ENCODE results near the gene ACTN3.

Gene ACTN3

GRCh38 chr11:66548041-66548440, 1.3 kb downstream of the ACTN3 start:
- TF ChIP-seq SIN3A (IDR thresholded peaks at IDR 0.05; ENCODE audit: borderline replicate concordance, insufficient read depth, low read length) (no peak), TAF1 (IDR thresholded peaks at IDR 0.05; ENCODE audit: borderline replicate concordance, insufficient read depth, low read length) (no peak), FOXP2 (optimal IDR thresholded peaks at IDR 0.05; ENCODE audit: borderline replicate concordance, extremely low read depth, extremely low read length, insufficient read depth) (no peak), POLR2AphosphoS5 (IDR thresholded peaks at IDR 0.05; ENCODE audit: low read depth, low read length) (no peak)
- TF ChIP-seq, protein P1, sequence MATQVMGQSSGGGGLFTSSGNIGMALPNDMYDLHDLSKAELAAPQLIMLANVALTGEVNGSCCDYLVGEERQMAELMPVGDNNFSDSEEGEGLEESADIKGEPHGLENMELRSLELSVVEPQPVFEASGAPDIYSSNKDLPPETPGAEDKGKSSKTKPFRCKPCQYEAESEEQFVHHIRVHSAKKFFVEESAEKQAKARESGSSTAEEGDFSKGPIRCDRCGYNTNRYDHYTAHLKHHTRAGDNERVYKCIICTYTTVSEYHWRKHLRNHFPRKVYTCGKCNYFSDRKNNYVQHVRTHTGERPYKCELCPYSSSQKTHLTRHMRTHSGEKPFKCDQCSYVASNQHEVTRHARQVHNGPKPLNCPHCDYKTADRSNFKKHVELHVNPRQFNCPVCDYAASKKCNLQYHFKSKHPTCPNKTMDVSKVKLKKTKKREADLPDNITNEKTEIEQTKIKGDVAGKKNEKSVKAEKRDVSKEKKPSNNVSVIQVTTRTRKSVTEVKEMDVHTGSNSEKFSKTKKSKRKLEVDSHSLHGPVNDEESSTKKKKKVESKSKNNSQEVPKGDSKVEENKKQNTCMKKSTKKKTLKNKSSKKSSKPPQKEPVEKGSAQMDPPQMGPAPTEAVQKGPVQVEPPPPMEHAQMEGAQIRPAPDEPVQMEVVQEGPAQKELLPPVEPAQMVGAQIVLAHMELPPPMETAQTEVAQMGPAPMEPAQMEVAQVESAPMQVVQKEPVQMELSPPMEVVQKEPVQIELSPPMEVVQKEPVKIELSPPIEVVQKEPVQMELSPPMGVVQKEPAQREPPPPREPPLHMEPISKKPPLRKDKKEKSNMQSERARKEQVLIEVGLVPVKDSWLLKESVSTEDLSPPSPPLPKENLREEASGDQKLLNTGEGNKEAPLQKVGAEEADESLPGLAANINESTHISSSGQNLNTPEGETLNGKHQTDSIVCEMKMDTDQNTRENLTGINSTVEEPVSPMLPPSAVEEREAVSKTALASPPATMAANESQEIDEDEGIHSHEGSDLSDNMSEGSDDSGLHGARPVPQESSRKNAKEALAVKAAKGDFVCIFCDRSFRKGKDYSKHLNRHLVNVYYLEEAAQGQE (IDR thresholded peaks at IDR 0.05; ENCODE audit: insufficient read depth in 1 of 2, low read depth in 2 of 2, low read length in 2 of 2) = no peak

- no peak for TF ChIP-seq SIN3A (IDR thresholded peaks at IDR 0.05; ENCODE audit: borderline replicate concordance, insufficient read depth, low read length)
Observed at GRCh38 chr11:66548774-66549630, 2.3 kb downstream of the ACTN3 start.

- TF ChIP-seq POLR2AphosphoS5 (IDR thresholded peaks at IDR 0.05; ENCODE audit: low read depth, low read length) (no peak), TAF1 (IDR thresholded peaks at IDR 0.05; ENCODE audit: borderline replicate concordance, insufficient read depth, low read length) (no peak), FOXP2 (optimal IDR thresholded peaks at IDR 0.05; ENCODE audit: borderline replicate concordance, extremely low read depth, extremely low read length, insufficient read depth) (no peak), SIN3A (IDR thresholded peaks at IDR 0.05; ENCODE audit: borderline replicate concordance, insufficient read depth, low read length) (no peak)
- TF ChIP-seq, protein P1 (IDR thresholded peaks at IDR 0.05; ENCODE audit: insufficient read depth in 1 of 2, low read depth in 2 of 2, low read length in 2 of 2) = no peak
Observed at GRCh38 chr11:66549696-66550095, 3.0 kb downstream of the ACTN3 start.

DNA sequence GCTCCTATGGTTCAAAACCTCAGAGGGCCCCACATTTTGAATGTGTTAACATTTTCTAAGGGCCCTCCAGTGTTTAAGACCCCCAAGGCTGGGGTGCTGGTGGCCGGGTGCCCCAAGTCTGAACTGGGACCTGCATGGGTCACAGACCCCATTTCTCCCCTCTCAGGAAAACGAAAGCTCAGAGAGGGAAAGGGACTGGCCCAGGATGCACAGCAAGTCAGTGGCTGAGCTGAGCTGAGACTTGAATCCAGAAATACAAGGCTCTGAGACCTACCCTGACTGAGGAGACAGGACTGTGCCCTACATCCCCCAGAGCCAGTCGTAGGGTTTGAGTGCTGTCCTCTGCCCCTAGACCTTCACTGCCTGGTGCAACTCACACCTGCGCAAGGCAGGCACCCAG, 4.2 kb downstream of the ACTN3 start:
- TF ChIP-seq TAF1 (IDR thresholded peaks at IDR 0.05; ENCODE audit: borderline replicate concordance, insufficient read depth, low read length) (no peak), POLR2AphosphoS5 (IDR thresholded peaks at IDR 0.05; ENCODE audit: low read depth, low read length) (no peak), SIN3A (IDR thresholded peaks at IDR 0.05; ENCODE audit: borderline replicate concordance, insufficient read depth, low read length) (no peak), FOXP2 (optimal IDR thresholded peaks at IDR 0.05; ENCODE audit: borderline replicate concordance, extremely low read depth, extremely low read length, insufficient read depth) (no peak)
- TF ChIP-seq, protein P1 (IDR thresholded peaks at IDR 0.05; ENCODE audit: insufficient read depth in 1 of 2, low read depth in 2 of 2, low read length in 2 of 2) = no peak

GRCh38 chr11:66554602-66555001, 7.9 kb downstream of the ACTN3 start:
- TF ChIP-seq FOXP2 (optimal IDR thresholded peaks at IDR 0.05; ENCODE audit: borderline replicate concordance, extremely low read depth, extremely low read length, insufficient read depth) = no peak

GRCh38 chr11:66555416-66555815, 8.7 kb downstream of the ACTN3 start:
- TF ChIP-seq FOXP2 (optimal IDR thresholded peaks at IDR 0.05; ENCODE audit: borderline replicate concordance, extremely low read depth, extremely low read length, insufficient read depth) (no peak), POLR2AphosphoS5 (IDR thresholded peaks at IDR 0.05; ENCODE audit: low read depth, low read length) (no peak), TAF1 (IDR thresholded peaks at IDR 0.05; ENCODE audit: borderline replicate concordance, insufficient read depth, low read length) (no peak), SIN3A (IDR thresholded peaks at IDR 0.05; ENCODE audit: borderline replicate concordance, insufficient read depth, low read length) (no peak)
- TF ChIP-seq, protein P1 (IDR thresholded peaks at IDR 0.05; ENCODE audit: insufficient read depth in 1 of 2, low read depth in 2 of 2, low read length in 2 of 2) = no peak

All from PFSK-1 (cell line).